Measurements from ENCODE around the gene TMEM108.

TMEM108 gene

GRCh38 chr3:133121450-133121849, 83.3 kb downstream of the TMEM108 start:
- no peak for DNase-seq

- DNase-seq, result no peak
Measured at GRCh38 chr3:133123636-133124035, 85.4 kb downstream of the TMEM108 start.

GRCh38 chr3:133124511-133124910, 86.3 kb downstream of the TMEM108 start:
- no peak for DNase-seq

GRCh38 chr3:133125171-133125570, 87.0 kb downstream of the TMEM108 start:
- no peak for DNase-seq

- no peak for DNase-seq
Measured at GRCh38 chr3:133125802-133126201, 87.6 kb downstream of the TMEM108 start.

- DNase-seq, result no peak
Measured at GRCh38 chr3:133127381-133127780, 89.2 kb downstream of the TMEM108 start.

GRCh38 chr3:133130168-133130567, 92.0 kb downstream of the TMEM108 start:
- DNase-seq, result no peak

GRCh38 chr3:133135306-133135705, 97.1 kb downstream of the TMEM108 start:
- DNase-seq, result no peak

- DNase-seq, result no peak
Measured at GRCh38 chr3:133136114-133137041, 98.2 kb downstream of the TMEM108 start.

- DNase-seq, result no peak
Measured at GRCh38 chr3:133137042-133137996, 99.1 kb downstream of the TMEM108 start.

- DNase-seq, result no peak
Measured at GRCh38 chr3:133138017-133138416, 99.8 kb downstream of the TMEM108 start.

- DNase-seq, result no peak
Measured at GRCh38 chr3:133152056-133152455, 113.9 kb downstream of the TMEM108 start.

- no peak for DNase-seq
Measured at GRCh38 chr3:133152681-133153220, 114.6 kb downstream of the TMEM108 start.

- DNase-seq, result no peak
Measured at GRCh38 chr3:133153382-133153781, 115.2 kb downstream of the TMEM108 start.

GRCh38 chr3:133157716-133158115, 119.5 kb downstream of the TMEM108 start:
- DNase-seq, result no peak

GRCh38 chr3:133158686-133159085, 120.5 kb downstream of the TMEM108 start:
- no peak for DNase-seq

- DNase-seq, result no peak
Measured at GRCh38 chr3:133159498-133160475, 121.6 kb downstream of the TMEM108 start.

- DNase-seq, result no peak
Measured at GRCh38 chr3:133161656-133162055, 123.5 kb downstream of the TMEM108 start.

- no peak for DNase-seq
Measured at GRCh38 chr3:133162265-133162664, 124.1 kb downstream of the TMEM108 start.

- DNase-seq, result no peak
Measured at GRCh38 chr3:133162670-133163305, 124.6 kb downstream of the TMEM108 start.

GRCh38 chr3:133167340-133168024, 129.3 kb downstream of the TMEM108 start:
- DNase-seq, result no peak

Data from activated CD8-positive, alpha-beta memory T cell treated with anti-CD3 and anti-CD28 coated beads for 24 hours (primary cell).